HCT116 (cell line): ENCODE data around the gene CTNNAL1. TPM values are rescaled to one million over a fixed set of nuclear protein-coding genes. Genes with fewer than 3 reads are reported as not detected.

Experiments
- ATAC-seq: fragments of 200-7000 bp; cut with Tn5 transposase; 2 replicates; pipeline ENCODE4 v1.9.1; 2020; ENCODE audit warnings: mild to moderate bottlenecking, moderate library complexity
- BruUV-seq: library from RNA; stranded (reverse); fragments of 400-500 nt; replicated peaks from 2 replicates; lab custom pipeline; 2021; lab: Mats Ljungman, UMichigan
- CTCF ChIA-PET: fragments of 300-600 bp; sonication (Branson Sonifier 250); formaldehyde crosslinking; loops from one replicate; lab custom pipeline; 2021; ENCODE audit warnings: antibody characterized with exemption; lab: Charles Lee
- POLR2A ChIA-PET: fragments of 300-600, 350-600 bp; sonication (Branson Sonifier 250); formaldehyde crosslinking; loops from one replicate; lab custom pipeline; 2021; ENCODE audit warnings: antibody characterized with exemption; lab: Charles Lee
- RAD21 ChIA-PET, 2 experiments: fragments of 300-600 bp; sonication (Branson Sonifier 250); formaldehyde crosslinking; loops; one replicate each; lab custom pipeline; 2023; ENCODE audit warnings: low total read pairs in 2 of 2; ENCODE audit not compliant: uncharacterized antibody in 2 of 2, unreplicated experiment in 2 of 2, low non-redundant PET in 1 of 2; lab: Charles Lee
- DNase-seq: peaks from one replicate; pipeline ENCODE4 v3.0.0-alpha.2; 2010; ENCODE audit warnings: low read depth, low spot score
- H2AFZ ChIP-seq: fragments of 200-600 bp; shearing (Covaris generic), sonication (generic); 2 replicates; pipeline ENCODE4 v1.6.1; 2017; ENCODE audit warnings: low read depth, mixed run types, mixed read lengths, antibody characterized with exemption, low read length; ENCODE audit not compliant: poor library complexity, severe bottlenecking
- H3K27ac ChIP-seq: 2 replicates; pipeline ENCODE4 v1.5.1; 2012; ENCODE audit warnings: low read depth, low read length
- H3K27me3 ChIP-seq: fragments of 200-600 bp; sonication (generic); 2 replicates; pipeline ENCODE4 v1.6.1; 2016; ENCODE audit warnings: mixed run types, low read length, mixed read lengths; ENCODE audit not compliant: insufficient read depth
- H3K36me3 ChIP-seq, 2 experiments: fragments of 200-500 bp in 1 of 2; fragments of 200-600 bp in 1 of 2; sonication (Bioruptor generic) in 1 of 2; sonication (generic) in 1 of 2; 2 replicates each; pipeline versions ENCODE4 v1.5.1 to v1.6.1; 2014 to 2016; ENCODE audit warnings: low read length in 2 of 2, inconsistent platforms in 1 of 2, mixed read lengths in 1 of 2, mixed run types in 1 of 2; ENCODE audit not compliant: insufficient read depth in 2 of 2, control insufficient read depth in 1 of 2
- H3K4me1 ChIP-seq, 2 experiments: fragments of 200-600 bp in 1 of 2; sonication (generic) in 1 of 2; 2 replicates each; pipeline versions ENCODE4 v1.5.1 to v1.6.1; 2012 to 2017; ENCODE audit warnings: low read length in 2 of 2, inconsistent platforms in 1 of 2, mild to moderate bottlenecking in 1 of 2, mixed read lengths in 1 of 2, mixed run types in 1 of 2, moderate library complexity in 1 of 2; ENCODE audit not compliant: insufficient read depth in 2 of 2, control insufficient read depth in 1 of 2
- H3K4me2 ChIP-seq: fragments of 200-600 bp; sonication (generic); 2 replicates; pipeline ENCODE4 v1.6.1; 2017; ENCODE audit warnings: mixed run types, low read length, mixed read lengths
- H3K4me3 ChIP-seq, 2 experiments: fragments of 200-600 bp in 1 of 2; sonication (generic) in 1 of 2; replicated peaks in 1 of 2; 2 replicates each; pipeline ENCODE4 v1.5.1; 2011 to 2016; ENCODE audit warnings: low read length in 2 of 2, control low read depth in 1 of 2, low read depth in 1 of 2, mild to moderate bottlenecking in 1 of 2, mixed read lengths in 1 of 2, mixed run types in 1 of 2
- H3K79me2 ChIP-seq: fragments of 200-600 bp; sonication (generic); 2 replicates; pipeline ENCODE4 v1.6.1; 2017; ENCODE audit warnings: mild to moderate bottlenecking, mixed run types, low read length, moderate library complexity, mixed read lengths; ENCODE audit not compliant: insufficient read depth
- H3K9ac ChIP-seq: fragments of 200-600 bp; sonication (generic); 2 replicates; pipeline ENCODE4 v1.6.1; 2016; ENCODE audit warnings: low read length, mixed read lengths
- H3K9me2 ChIP-seq: fragments of 200-600 bp; sonication (generic), shearing (Covaris generic); 2 replicates; pipeline ENCODE4 v1.6.1; 2017; ENCODE audit warnings: mixed run types, mild to moderate bottlenecking, moderate library complexity; ENCODE audit not compliant: insufficient read depth
- H3K9me3 ChIP-seq, 2 experiments: fragments of 200-500 bp in 1 of 2; fragments of 200-600 bp in 1 of 2; sonication (Bioruptor generic) in 1 of 2; sonication (generic) in 1 of 2; 2 replicates each; pipeline ENCODE4 v1.6.1; 2014 to 2017; ENCODE audit warnings: low read length in 2 of 2, mixed read lengths in 2 of 2, inconsistent platforms in 1 of 2, low read depth in 1 of 2, mild to moderate bottlenecking in 1 of 2, mixed run types in 1 of 2, moderate library complexity in 1 of 2; ENCODE audit not compliant: control insufficient read depth in 1 of 2, insufficient read depth in 1 of 2
- H4K20me1 ChIP-seq: fragments of 200-600 bp; sonication (generic), shearing (Covaris generic); 2 replicates; pipeline ENCODE4 v1.6.1; 2017; ENCODE audit warnings: mixed run types, mild to moderate bottlenecking, moderate library complexity; ENCODE audit not compliant: insufficient read depth
- CEBPB ChIP-seq: IDR thresholded peaks from 2 replicates; pipeline ENCODE4 v1.6.1; 2012; ENCODE audit warnings: low read depth
- ELF1 ChIP-seq: IDR thresholded peaks from 2 replicates; pipeline ENCODE4 v1.6.1; 2012; ENCODE audit warnings: low read depth, borderline replicate concordance
- EZH2 ChIP-seq: fragments of 200-600 bp; sonication (generic); IDR thresholded peaks from 2 replicates; pipeline ENCODE4 v1.6.1; 2017; ENCODE audit warnings: antibody characterized with exemption, mixed run types
- FOSL1 ChIP-seq: IDR thresholded peaks from 2 replicates; pipeline ENCODE4 v1.6.1; 2012; ENCODE audit warnings: low read depth
- JUND ChIP-seq: IDR thresholded peaks from 2 replicates; pipeline ENCODE4 v1.6.1; 2012
- POLR2AphosphoS5 ChIP-seq: IDR thresholded peaks from 2 replicates; pipeline ENCODE4 v1.6.1; 2011; ENCODE audit warnings: mild to moderate bottlenecking, low read depth, low read length, moderate library complexity
- RAD21 ChIP-seq: IDR thresholded peaks from 2 replicates; pipeline ENCODE4 v1.6.1; 2012; ENCODE audit warnings: low read depth, mild to moderate bottlenecking
- SP1 ChIP-seq: IDR thresholded peaks from 2 replicates; pipeline ENCODE4 v1.6.1; 2012; ENCODE audit warnings: low read depth
- ZFX ChIP-seq: fragments of 450-650 bp; IDR thresholded peaks from 2 replicates; pipeline ENCODE4 v1.6.1; 2017
- ZNF274 ChIP-seq: fragments of 200-500 bp; sonication (Bioruptor generic); IDR thresholded peaks from 2 replicates; pipeline ENCODE4 v1.6.1; 2014; ENCODE audit warnings: mild to moderate bottlenecking, low read depth, low read length, inconsistent platforms
- intact Hi-C: fragments of 100-400 bp; cut with micrococcal nuclease; formaldehyde crosslinking; loops from 2 replicates; pipeline ENCODE4 v1.10.0; 2022
- total RNA-seq: library from RNA; stranded (reverse); gene quantifications from one replicate; pipeline ENCODE4 v1.2.1, GENCODE V29; 2021; ENCODE audit not compliant: unreplicated experiment
- TF ChIP-seq, protein P1 (sequence below): IDR thresholded peaks from 2 replicates; pipeline ENCODE4 v1.6.1; 2012; ENCODE audit warnings: low read depth

Gene CTNNAL1
- total RNA-seq, 1 experiment from 2014 or later = 87.2 TPM

DNA sequence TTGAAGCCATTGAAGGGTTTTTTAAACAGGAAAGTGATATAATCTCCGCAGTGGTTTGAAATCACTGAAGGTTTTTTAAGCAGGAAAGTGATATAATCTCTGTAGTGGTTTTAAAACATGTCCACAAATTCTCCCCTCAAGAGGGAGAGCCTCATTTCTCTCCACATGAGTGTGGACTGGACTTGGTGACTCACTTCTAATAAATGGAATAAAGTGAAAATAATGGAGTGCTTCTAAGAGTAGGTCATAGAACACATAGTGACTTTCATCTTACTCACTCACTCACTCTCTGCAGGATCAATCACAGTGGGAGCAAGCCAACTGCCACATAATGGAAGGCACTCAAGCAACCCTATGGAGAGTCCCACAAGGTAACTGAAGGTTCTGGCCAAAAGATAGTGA, 12.0 kb downstream of the CTNNAL1 start (continued):
- TF ChIP-seq SP1 (peak; percentile 80), POLR2AphosphoS5 (peak; percentile 38; the same call in 1 of the 2 replicates), ZNF274 (no peak), RAD21 (0 out of 2 replicates have a peak, but pooled peaks have one; percentile 17), CEBPB (peak; percentile 49; the same call in 1 of the 2 replicates), FOSL1 (peak; percentile 91), ZFX (no peak), JUND (peak; percentile 91), EZH2 (no peak), ELF1 (no peak)
- TF ChIP-seq, protein P1, sequence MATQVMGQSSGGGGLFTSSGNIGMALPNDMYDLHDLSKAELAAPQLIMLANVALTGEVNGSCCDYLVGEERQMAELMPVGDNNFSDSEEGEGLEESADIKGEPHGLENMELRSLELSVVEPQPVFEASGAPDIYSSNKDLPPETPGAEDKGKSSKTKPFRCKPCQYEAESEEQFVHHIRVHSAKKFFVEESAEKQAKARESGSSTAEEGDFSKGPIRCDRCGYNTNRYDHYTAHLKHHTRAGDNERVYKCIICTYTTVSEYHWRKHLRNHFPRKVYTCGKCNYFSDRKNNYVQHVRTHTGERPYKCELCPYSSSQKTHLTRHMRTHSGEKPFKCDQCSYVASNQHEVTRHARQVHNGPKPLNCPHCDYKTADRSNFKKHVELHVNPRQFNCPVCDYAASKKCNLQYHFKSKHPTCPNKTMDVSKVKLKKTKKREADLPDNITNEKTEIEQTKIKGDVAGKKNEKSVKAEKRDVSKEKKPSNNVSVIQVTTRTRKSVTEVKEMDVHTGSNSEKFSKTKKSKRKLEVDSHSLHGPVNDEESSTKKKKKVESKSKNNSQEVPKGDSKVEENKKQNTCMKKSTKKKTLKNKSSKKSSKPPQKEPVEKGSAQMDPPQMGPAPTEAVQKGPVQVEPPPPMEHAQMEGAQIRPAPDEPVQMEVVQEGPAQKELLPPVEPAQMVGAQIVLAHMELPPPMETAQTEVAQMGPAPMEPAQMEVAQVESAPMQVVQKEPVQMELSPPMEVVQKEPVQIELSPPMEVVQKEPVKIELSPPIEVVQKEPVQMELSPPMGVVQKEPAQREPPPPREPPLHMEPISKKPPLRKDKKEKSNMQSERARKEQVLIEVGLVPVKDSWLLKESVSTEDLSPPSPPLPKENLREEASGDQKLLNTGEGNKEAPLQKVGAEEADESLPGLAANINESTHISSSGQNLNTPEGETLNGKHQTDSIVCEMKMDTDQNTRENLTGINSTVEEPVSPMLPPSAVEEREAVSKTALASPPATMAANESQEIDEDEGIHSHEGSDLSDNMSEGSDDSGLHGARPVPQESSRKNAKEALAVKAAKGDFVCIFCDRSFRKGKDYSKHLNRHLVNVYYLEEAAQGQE = no peak

DNA sequence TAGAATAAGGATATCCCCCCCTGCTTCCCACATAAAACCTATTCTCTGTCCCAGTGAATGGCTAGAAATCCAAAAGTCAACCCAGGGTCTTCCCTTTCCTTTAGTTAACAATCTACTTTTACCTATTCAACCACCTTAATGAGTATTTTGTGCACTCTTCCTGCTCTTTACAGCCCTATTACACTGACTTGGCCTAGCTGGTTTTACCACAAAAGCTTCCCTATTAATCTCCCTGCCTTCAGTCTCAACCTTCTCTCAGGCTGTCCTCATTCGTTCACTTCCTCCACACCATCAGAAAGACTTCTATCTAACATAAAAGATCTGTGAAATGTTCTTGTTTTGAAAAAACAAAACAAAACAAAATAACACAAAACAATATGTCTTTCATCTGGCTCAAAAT, 16.2 kb downstream of the CTNNAL1 start:
- H4K20me1 ChIP-seq = no peaks in the 10 kb centered on the region; the same call in 1 of the 2 replicates
- CTCF ChIA-PET = no interaction called here
- peaks cover 88% of the 10 kb centered on the region for H3K79me2 ChIP-seq

More for the DNA sequence above, 16.2 kb downstream of the CTNNAL1 start:
- Histone ChIP-seq H2AFZ (no peak overlapping the region), H3K4me2 (no peak overlapping the region), H3K36me3 (peaks cover 0 to 5% of the 10 kb centered on the region in 2 experiments; a peak in 1 of 4 replicates), H3K4me1 (peaks cover 22 to 28% of the 10 kb centered on the region in 2 experiments), H3K9ac (no peak overlapping the region), H3K27ac (no peak overlapping the region), H3K9me3 (no peaks in the 10 kb centered on the region), H3K27me3 (no peaks in the 10 kb centered on the region), H3K9me2 (no peaks in the 10 kb centered on the region), H3K4me3 (no peak overlapping the region)
- ATAC-seq (no peak), DNase-seq (no peak)
- BruUV-seq = no TSS peak
- POLR2A ChIA-PET = no interaction called here
- intact Hi-C loops = no loop called here
- no peak for TF ChIP-seq JUND
- RAD21 ChIA-PET = no interaction called here
